HFF-Myc (cell line): ENCODE data around the gene AKAP6.

Experiments
- DNase-seq: peaks from one replicate; pipeline ENCODE4 v3.0.0-alpha.2; 2011; ENCODE audit warnings: low read depth; ENCODE audit errors: extremely low read depth
- H3K4me3 ChIP-seq: replicated peaks from 2 replicates; pipeline ENCODE4 v1.5.1; 2011; ENCODE audit warnings: low read depth, mild to moderate bottlenecking, control low read depth, low read length
- TF ChIP-seq, protein P1 (sequence below): IDR thresholded peaks from 2 replicates; pipeline ENCODE4 v1.5.1; 2012; ENCODE audit warnings: mild to moderate bottlenecking, low read depth, low read length, control low read depth; ENCODE audit errors: missing control alignments

Gene AKAP6

DNA sequence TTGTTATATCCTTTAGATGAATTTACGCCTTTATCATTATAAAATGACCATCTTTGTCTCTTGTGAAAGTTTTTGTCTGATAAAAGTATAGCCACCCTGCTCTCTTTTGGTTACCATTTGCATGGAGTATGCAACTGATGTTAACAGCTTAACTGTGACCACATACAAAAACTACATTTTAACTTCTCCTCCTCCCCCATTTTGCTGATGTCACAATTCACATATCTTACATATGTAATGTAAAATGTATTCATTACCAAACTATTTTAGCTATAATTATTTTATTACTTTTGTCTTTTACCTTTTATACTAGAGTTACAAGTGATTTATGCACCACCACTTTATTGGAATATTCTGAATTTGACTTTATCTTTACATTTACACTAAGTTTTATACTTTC is 425.1 kb downstream of the AKAP6 start:
- no peak overlapping the region for H3K4me3 ChIP-seq
- no peak for DNase-seq
- TF ChIP-seq, protein P1, sequence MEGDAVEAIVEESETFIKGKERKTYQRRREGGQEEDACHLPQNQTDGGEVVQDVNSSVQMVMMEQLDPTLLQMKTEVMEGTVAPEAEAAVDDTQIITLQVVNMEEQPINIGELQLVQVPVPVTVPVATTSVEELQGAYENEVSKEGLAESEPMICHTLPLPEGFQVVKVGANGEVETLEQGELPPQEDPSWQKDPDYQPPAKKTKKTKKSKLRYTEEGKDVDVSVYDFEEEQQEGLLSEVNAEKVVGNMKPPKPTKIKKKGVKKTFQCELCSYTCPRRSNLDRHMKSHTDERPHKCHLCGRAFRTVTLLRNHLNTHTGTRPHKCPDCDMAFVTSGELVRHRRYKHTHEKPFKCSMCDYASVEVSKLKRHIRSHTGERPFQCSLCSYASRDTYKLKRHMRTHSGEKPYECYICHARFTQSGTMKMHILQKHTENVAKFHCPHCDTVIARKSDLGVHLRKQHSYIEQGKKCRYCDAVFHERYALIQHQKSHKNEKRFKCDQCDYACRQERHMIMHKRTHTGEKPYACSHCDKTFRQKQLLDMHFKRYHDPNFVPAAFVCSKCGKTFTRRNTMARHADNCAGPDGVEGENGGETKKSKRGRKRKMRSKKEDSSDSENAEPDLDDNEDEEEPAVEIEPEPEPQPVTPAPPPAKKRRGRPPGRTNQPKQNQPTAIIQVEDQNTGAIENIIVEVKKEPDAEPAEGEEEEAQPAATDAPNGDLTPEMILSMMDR: no peak

DNA sequence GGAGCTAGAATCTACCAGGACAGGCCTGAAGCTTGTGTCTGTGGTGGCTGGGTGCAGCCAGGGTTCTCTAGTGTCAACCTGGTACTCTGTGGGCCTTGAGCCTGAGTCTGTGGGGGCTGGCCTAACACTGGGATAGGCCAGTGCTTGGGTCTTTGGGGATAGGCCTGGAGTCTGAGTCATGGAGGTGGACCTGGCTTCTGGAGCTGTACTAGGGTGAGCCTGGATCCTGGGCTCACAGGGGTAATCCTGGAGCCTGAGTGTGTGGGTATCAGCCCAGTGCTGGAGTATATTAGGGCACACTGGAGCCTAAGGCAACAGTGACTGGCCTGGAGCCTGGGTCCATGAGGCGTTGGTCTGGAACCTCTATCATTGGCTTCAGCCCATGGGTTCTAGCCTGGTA is 427.1 kb downstream of the AKAP6 start:
- TF ChIP-seq, protein P1: no peak
- no peak overlapping the region for H3K4me3 ChIP-seq
- no peak for DNase-seq

DNA sequence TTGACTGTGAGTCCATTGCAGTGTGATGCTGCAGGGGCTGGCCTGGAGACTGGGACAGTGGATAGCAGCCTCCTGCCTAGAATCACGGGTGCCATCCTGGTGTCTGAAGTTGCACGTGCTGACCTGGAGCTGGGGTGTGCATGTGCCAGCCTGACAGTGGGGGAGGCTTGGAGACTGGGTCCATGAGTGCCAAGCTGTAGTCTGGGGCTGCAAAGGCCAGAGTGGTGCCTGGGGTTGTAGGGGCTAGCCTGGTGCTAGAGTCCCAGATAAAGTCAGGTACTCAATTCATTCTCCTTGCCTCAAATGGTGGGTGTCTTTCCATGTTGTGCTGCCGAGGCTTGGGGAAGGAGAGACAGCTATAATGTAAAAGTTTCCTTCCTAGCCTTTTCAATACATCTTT is 427.7 kb downstream of the AKAP6 start:
- no peak for DNase-seq
- no peak overlapping the region for H3K4me3 ChIP-seq
- TF ChIP-seq, protein P1: no peak

DNA sequence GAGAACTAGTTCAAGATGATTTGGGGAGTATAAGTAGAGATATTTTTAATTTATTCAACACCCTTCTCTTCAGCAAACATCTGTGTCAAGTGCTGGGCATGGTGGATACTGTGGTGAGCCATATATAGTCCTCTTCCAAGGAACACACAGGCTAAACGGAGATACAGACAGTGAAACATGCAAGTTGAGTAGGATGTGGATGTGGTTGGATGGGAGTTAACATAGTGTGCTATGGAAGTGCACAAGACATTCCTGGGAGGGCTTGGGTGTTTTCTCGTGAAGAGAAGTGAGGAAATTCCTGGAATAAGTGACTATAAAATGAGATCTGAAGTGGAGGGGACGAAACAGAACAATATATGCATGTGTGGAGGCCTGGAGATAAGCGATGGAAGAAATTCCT is 428.5 kb downstream of the AKAP6 start:
- no peak for DNase-seq
- TF ChIP-seq, protein P1: no peak
- no peak overlapping the region for H3K4me3 ChIP-seq

DNA sequence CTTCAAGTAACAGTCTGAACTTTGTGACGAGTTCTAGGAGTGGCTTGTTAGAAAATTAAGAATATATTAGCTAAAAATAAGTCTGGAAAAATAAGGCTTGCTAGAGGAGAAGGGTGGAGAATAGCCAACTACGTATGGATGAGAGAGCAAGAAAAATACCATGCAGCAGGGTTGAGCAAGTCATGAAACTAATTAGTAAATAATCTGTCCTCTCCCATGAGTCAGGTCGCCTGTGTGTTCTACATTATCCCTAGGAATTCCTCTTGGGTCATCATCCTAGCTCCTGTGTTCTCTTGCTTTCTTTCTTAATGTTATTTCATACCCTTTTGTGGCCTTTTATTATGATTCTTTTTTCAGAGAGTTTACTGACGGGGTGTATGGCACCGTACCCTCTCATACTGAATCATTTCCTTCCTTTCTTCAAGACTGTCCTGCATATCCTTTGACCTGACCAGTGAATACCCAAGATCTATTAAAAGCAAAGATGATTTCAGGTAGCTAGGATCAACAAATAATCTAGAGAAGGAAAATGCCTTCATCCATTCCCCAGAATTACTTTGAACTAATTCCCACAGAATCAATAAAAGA is 432.4 kb downstream of the AKAP6 start:
- H3K4me3 ChIP-seq: no peak overlapping the region
- TF ChIP-seq, protein P1: no peak
- DNase-seq: no peak

DNA sequence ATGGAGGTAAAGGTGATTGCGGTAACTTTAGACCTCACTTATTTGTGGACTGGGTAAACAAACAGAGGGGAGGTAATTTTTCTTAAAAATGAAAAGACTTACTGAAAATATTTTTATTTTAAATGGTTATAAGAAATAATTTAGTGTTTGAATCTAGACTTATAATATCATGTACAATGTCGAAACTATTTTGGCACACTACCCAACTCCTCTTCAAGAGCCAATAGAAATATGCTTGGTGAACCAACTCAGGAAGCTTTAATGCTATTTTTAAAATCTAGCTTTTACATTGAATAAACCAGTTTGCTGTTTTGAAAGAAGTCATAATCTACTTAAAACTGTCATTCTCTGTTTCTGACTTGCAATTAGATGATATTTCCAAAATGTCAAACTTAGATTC is 433.8 kb downstream of the AKAP6 start:
- TF ChIP-seq, protein P1: no peak
- no peak overlapping the region for H3K4me3 ChIP-seq
- DNase-seq: no peak

DNA sequence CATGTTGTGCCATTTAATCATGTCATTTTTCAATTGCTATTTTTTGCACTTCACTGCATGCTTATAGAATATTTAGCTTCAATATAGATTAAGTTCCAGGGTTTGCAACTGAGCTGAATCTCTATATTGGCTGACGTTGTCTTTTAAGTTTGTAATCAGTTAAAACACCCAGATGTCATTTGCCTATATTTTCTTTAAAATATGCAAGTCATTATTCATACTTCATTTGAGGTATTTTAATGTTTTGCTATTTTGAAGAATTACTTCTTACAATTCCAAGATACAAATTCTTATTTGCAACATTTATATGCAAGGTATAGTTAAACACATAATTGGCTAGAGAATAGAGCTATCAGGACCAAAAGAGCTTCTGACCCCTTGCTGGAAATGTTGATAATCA is 434.6 kb downstream of the AKAP6 start:
- TF ChIP-seq, protein P1: no peak
- H3K4me3 ChIP-seq: no peak overlapping the region
- no peak for DNase-seq
